Activated T-cell treated with anti-CD3 and anti-CD28 coated beads, Interleukin-2, amount 50 U/mL, for 4 hours (primary cell): ENCODE data around the gene ALDH1A3. TPM values are rescaled to one million over a fixed set of nuclear protein-coding genes. Genes with fewer than 3 reads are reported as not detected.
A peak's percentile ranks its signal among the peaks of the same experiment; 100 is the strongest.
"Not testable (repeated sequence)": the region's sequence is repeated elsewhere in the genome, so short reads cannot be mapped to it uniquely, and the experiment has no call there.

Experiments used
- ATAC-seq, 2 donors: fragments of 200-7000 bp; cut with Tn5 transposase; one replicate each; pipeline ENCODE4 v1.10.0; 2021
- DNase-seq: peaks from one replicate; pipeline ENCODE4 v3.0.0-alpha.2; 2020
- H3K27me3 Mint-ChIP-seq: one replicate; pipeline ENCODE4 v1.8.0; 2021; ENCODE audit warnings: low read depth, mixed read lengths
- H3K36me3 Mint-ChIP-seq: one replicate; pipeline ENCODE4 v1.8.0; 2022; ENCODE audit warnings: mixed read lengths; ENCODE audit not compliant: insufficient read depth
- H3K4me1 Mint-ChIP-seq: one replicate; pipeline ENCODE4 v1.8.0; 2021; ENCODE audit warnings: low read depth, mixed read lengths
- H3K4me3 Mint-ChIP-seq: one replicate; pipeline ENCODE4 v1.8.0; 2021; ENCODE audit warnings: mild to moderate bottlenecking, moderate library complexity, mixed read lengths
- H3K9me3 Mint-ChIP-seq: one replicate; pipeline ENCODE4 v1.8.0; 2021; ENCODE audit warnings: mixed read lengths
- total RNA-seq, 3 donors: library from RNA; stranded (reverse); gene quantifications; one replicate each; pipeline ENCODE4 v1.2.1, GENCODE V29; 2021

ALDH1A3 gene
- total RNA-seq, 3 donors from 2014 or later, result 0.24 to 0.47 (median 0.40) TPM

- ATAC-seq (peak; percentile 83 to 87), DNase-seq (peak; percentile 38)
- H3K36me3 Mint-ChIP-seq, result no peaks in the 10 kb centered on the region
- peaks cover 19% of the 10 kb centered on the region for H3K27me3 Mint-ChIP-seq
- H3K4me1 Mint-ChIP-seq, result peaks cover 4% of the 10 kb centered on the region
- H3K9me3 Mint-ChIP-seq, result no peaks in the 10 kb centered on the region
- peak overlapping the region; percentile 76 for H3K4me3 Mint-ChIP-seq
Measured at GRCh38 chr15:100849021-100849854, 30.4 kb upstream of the ALDH1A3 start.

DNA sequence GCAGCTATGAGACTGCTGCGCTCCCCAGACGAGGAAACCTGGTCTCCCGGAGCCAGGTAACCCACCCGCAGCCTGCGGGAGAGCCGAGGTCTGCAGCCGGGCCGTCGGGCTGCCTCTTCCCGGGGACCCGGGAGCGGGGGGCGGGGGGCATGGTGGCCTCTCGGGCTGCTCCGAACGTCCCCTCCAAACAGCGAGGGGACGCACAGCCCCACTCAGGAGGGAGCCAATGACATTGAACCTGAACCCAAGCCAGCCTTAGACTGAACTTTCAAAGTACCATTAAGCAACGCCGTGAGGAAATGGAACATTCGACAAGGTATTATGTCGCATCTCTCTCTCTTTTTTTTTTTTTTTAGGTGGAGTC, 29.8 kb upstream of the ALDH1A3 start:
- ATAC-seq (peak in 1 of 2 donors; percentile 19), DNase-seq (no peak)
- peaks cover 4% of the 10 kb centered on the region for H3K4me1 Mint-ChIP-seq

GRCh38 chr15:100851428-100852015, 28.1 kb upstream of the ALDH1A3 start:
- not testable (repeated sequence) for DNase-seq, H3K4me3 Mint-ChIP-seq, H3K4me1 Mint-ChIP-seq, ATAC-seq, H3K9me3 Mint-ChIP-seq, H3K36me3 Mint-ChIP-seq
- peaks cover 16% of the 10 kb centered on the region for H3K27me3 Mint-ChIP-seq

More for the DNA sequence above, 29.8 kb upstream of the ALDH1A3 start:
- Mint-ChIP-seq H3K36me3 (no peaks in the 10 kb centered on the region), H3K9me3 (no peaks in the 10 kb centered on the region), H3K4me3 (peak overlapping the region; percentile 76), H3K27me3 (peaks cover 16% of the 10 kb centered on the region)

GRCh38 chr15:100852630-100853029, 27.0 kb upstream of the ALDH1A3 start:
- Mint-ChIP-seq H3K27me3 (peaks cover 16% of the 10 kb centered on the region), H3K36me3 (no peaks in the 10 kb centered on the region), H3K9me3 (no peaks in the 10 kb centered on the region), H3K4me1 (peaks cover 4% of the 10 kb centered on the region), H3K4me3 (no peak overlapping the region)
- ATAC-seq (no peak), DNase-seq (no peak)

DNA sequence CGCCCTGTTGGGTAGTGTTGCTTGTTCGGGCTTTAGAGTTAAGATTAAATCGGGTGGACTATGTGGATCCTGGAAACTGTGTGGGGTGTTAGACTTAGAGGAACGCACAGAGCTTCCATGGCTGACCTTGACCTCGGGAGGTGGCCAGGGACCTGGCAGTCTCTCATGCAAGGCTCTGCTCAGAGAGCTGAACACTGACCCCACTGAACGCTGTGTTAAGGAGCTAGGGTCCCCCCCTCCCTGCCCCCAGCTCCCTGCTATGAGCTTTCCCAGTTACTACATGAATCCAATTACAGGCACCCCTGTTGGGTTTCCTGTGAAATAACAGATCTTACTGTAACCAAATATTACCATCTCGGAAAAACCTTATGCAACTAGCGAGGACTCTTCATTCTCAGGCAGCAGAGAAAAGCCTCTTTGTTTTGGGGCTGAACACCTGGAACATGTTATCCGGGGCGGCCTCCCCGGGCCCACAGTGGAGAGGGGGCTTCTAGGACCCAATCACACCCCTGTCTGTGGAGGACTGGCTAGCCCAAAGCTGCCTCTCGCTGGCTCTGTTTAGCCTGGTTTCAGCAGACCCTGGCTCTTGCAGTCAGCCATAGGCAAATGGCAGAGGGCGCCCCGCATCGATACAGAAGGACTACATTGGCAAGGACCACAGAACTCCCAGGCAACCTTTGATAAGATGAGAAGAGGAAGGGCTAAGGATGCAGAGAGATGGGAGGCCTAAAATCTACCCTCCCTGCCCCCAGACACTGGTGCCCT, 25.8 kb upstream of the ALDH1A3 start:
- H3K4me1 Mint-ChIP-seq, result peaks cover 4% of the 10 kb centered on the region
- no peak for ATAC-seq
- H3K4me3 Mint-ChIP-seq, result no peak overlapping the region
- no peaks in the 10 kb centered on the region for H3K36me3 Mint-ChIP-seq
- no peaks in the 10 kb centered on the region for H3K9me3 Mint-ChIP-seq
- no peak for DNase-seq
- H3K27me3 Mint-ChIP-seq, result peaks cover 14% of the 10 kb centered on the region

DNA sequence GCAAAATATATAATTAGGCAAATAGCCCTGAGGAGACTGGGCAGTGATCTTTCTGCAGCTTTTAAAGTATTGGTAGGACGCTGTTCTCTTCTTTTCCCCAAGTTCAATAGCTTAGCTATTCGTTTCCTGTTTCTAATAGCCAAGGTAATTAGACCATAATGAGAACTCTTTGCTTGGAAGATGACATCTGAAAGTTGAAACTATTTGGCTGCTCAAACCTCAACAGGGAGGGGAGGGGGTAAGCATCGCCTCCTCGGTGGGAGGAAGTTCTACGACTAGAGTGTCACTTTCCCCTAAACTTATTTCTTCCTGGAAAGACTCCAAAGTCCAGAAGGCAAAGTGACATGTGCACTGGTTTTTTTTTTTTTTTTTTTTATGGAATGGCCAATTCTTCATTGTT, 22.8 kb upstream of the ALDH1A3 start:
- H3K4me1 Mint-ChIP-seq, result no peaks in the 10 kb centered on the region
- H3K4me3 Mint-ChIP-seq, result no peak overlapping the region
- ATAC-seq (no peak), DNase-seq (no peak)
- no peaks in the 10 kb centered on the region for H3K27me3 Mint-ChIP-seq
- no peaks in the 10 kb centered on the region for H3K9me3 Mint-ChIP-seq
- H3K36me3 Mint-ChIP-seq, result no peaks in the 10 kb centered on the region

- DNase-seq (no peak), ATAC-seq (no peak)
- no peaks in the 10 kb centered on the region for H3K27me3 Mint-ChIP-seq
- no peaks in the 10 kb centered on the region for H3K36me3 Mint-ChIP-seq
- no peaks in the 10 kb centered on the region for H3K9me3 Mint-ChIP-seq
- no peaks in the 10 kb centered on the region for H3K4me1 Mint-ChIP-seq
- no peak overlapping the region for H3K4me3 Mint-ChIP-seq
Measured at GRCh38 chr15:100858294-100858693, 21.3 kb upstream of the ALDH1A3 start.

DNA sequence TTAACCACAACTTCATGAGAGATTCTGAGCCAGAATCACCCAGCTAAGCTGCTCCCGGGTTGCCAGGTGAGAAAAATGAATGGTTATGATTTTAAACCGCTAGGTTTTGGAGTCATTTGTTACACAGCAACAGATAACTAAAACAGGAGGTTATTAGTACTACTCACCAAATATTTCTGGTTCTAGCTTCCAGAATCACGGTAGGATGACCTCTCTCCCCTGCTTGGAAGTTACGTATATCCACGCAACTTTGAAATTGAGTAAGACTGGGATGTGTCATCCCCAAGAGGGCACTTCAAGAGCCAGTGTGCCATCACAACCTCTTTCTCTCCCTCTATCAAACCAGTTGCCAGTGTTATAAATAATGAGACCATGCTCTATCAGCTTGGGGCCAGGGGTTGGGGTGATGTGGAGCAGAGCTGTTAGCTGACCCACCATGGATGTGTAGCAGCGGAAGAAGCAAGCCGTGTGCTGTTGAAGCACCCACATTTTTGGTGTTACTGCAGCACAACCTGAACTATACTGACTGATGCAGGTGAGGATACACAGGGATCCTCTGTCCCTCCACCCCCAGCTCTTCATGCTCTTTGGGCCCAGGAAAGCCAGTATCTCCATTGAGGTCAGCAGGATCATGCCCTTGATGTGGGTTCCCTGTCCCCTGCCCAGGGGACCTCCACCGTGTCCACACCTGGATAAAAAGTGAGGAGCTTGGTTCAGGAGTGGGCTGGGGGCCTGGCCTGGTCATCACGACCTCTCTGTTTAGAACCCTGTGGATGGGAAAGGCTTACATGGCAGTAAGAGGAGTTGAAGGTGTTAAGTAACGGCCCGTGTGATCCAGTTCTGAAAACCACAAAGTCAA, 19.4 kb upstream of the ALDH1A3 start:
- ATAC-seq (no peak), DNase-seq (no peak)
- Mint-ChIP-seq H3K4me3 (no peak overlapping the region), H3K4me1 (no peaks in the 10 kb centered on the region), H3K9me3 (no peaks in the 10 kb centered on the region), H3K36me3 (no peaks in the 10 kb centered on the region), H3K27me3 (peaks cover 3% of the 10 kb centered on the region)

DNA sequence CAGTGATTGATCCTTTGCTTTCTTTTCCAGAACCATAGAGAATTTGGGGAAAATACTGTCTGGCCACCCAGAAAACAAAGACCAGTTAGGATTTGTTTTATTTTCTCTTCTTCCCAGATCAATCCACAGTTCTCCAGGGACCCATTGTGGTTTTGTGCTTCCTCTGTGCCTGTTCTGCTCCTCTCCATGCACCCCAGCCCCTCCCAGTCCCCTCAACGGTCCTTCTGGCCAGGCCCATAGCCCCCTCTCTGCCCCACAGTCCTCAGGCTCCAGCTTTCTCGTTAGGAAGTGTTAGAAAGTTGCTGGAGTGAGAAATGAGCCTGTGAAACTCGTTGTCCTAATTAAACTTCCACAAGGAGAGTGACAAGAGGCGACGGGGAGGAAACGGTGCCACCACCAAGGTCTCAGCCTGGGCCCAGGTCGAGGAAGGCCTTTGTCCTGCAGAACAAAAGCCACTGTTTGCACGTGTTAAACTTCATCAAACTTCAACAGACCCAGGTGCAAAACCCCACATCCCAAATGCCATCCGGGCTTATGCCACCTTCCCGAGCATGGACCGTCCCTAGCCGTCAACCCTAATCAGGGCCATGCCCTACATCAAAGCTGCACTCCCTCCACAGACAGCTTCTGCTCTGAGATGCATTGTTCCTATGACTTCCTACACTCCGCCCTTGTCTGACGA, 18.7 kb upstream of the ALDH1A3 start:
- ATAC-seq (no peak), DNase-seq (no peak)
- H3K27me3 Mint-ChIP-seq, result peaks cover 3% of the 10 kb centered on the region
- H3K36me3 Mint-ChIP-seq, result no peaks in the 10 kb centered on the region
- H3K9me3 Mint-ChIP-seq, result no peaks in the 10 kb centered on the region
- no peaks in the 10 kb centered on the region for H3K4me1 Mint-ChIP-seq
- no peak overlapping the region for H3K4me3 Mint-ChIP-seq

GRCh38 chr15:100861511-100861991, 18.1 kb upstream of the ALDH1A3 start:
- Mint-ChIP-seq H3K4me3 (no peak overlapping the region), H3K4me1 (no peaks in the 10 kb centered on the region), H3K36me3 (no peaks in the 10 kb centered on the region), H3K27me3 (peaks cover 3% of the 10 kb centered on the region), H3K9me3 (no peaks in the 10 kb centered on the region)
- ATAC-seq (no peak), DNase-seq (no peak)

- Mint-ChIP-seq H3K9me3 (no peaks in the 10 kb centered on the region), H3K4me1 (no peaks in the 10 kb centered on the region)
Measured at GRCh38 chr15:100862162-100862561, 17.5 kb upstream of the ALDH1A3 start.

DNA sequence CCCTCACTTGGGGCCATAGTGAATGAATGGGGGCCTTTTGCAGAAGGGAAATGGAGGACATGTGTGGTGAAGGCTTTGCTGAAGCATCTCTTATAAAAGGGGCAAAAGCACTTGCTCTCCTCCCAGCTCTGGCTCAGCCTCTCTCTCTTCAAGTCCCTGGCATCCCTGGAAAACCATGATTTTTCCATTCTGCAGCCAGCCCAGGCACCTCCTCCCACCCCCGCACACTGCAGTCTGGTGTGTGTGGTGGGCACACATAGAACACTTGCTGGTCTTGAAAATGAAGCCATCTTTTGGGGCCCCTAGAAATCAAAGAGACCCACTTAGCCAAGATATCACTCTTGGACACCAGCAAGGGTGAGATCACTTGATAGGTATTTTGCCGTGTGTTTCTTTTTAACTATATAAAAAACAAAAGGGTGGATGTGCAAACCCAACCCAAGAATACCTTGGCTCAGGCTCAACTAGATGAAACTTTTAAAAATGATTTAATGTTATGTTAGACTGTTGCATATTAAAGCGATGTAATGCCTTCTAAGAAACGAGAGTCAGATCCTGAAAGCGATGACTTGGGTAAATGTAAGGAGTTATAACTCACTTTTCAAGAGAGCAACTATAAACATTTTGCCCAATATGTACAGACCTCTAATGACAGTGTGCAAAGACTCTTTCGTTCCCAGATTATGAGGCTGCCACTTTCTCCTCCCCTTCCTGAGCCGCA, 16.4 kb upstream of the ALDH1A3 start:
- Mint-ChIP-seq H3K36me3 (no peaks in the 10 kb centered on the region), H3K27me3 (peaks cover 3% of the 10 kb centered on the region), H3K4me3 (no peak overlapping the region), H3K4me1 (no peaks in the 10 kb centered on the region), H3K9me3 (no peaks in the 10 kb centered on the region)
- no peak for ATAC-seq
- DNase-seq, result no peak

More at GRCh38 chr15:100862162-100862561, 17.5 kb upstream of the ALDH1A3 start:
- no peak for ATAC-seq
- no peak overlapping the region for H3K4me3 Mint-ChIP-seq
- H3K36me3 Mint-ChIP-seq, result no peaks in the 10 kb centered on the region
- peaks cover 3% of the 10 kb centered on the region for H3K27me3 Mint-ChIP-seq
- DNase-seq, result no peak

GRCh38 chr15:100863796-100864267, 15.8 kb upstream of the ALDH1A3 start:
- DNase-seq, result no peak
- Mint-ChIP-seq H3K36me3 (no peaks in the 10 kb centered on the region), H3K27me3 (peaks cover 3% of the 10 kb centered on the region), H3K9me3 (no peaks in the 10 kb centered on the region), H3K4me3 (no peak overlapping the region), H3K4me1 (no peaks in the 10 kb centered on the region)
- ATAC-seq, result no peak
